ENCODE measurements around the gene EGFR. TPM values are rescaled to one million over a fixed set of nuclear protein-coding genes. Genes with fewer than 3 reads are reported as not detected.
A peak's percentile ranks its signal among the peaks of the same experiment; 100 is the strongest.

Gene EGFR
- total RNA-seq, 1 experiment from 2014 or later, result 50.0 TPM

DNA sequence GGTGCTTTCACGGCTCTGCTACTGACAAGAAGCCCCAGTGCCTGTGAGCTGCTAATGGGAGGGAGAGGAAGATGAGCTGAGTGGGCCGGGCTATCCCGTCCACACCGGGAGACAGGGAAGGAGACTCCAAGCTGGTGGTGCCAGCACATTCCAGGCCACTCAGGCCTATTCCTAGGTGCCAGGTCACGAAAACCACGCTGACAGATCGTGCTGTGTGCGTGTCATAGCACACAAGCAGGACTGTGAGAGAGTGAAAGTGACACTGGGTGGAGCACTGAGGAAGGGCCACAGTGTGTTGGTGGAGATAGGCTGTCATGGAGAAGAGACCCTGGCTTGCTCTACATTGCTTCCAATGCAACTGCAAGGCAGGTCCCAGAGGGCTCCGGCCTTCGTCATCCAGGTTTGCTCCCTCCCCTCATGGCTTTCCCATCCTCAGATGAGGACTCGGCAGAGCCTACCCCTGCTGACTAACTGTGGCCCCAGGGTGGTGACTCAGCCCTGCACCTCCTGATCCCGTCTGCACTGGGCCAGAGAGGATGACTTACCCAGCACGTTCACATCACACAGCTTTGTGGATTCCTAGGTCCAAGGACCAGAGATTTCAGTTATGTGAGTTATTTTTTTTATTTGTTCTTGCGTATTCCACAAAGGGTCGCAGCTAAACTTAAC is 167.3 kb downstream of the EGFR start:
- Histone ChIP-seq H3K9ac (ENCODE audit: low read length) (peak overlapping the region; percentile 45; the same call in 1 of the 2 replicates), H3K4me2 (ENCODE audit: low read length) (peak overlapping the region; percentile 56), H3K4me3 (ENCODE audit: low read length) (no peak overlapping the region), H3K79me2 (ENCODE audit: low read length) (no peaks in the 10 kb centered on the region), H3F3A (ENCODE audit: low read length, unreplicated experiment) (no peaks in the 10 kb centered on the region), H3K9me2 (replicated peaks; ENCODE audit: low read length) (no peaks in the 10 kb centered on the region), H3K27me3 (ENCODE audit: low read length) (no peaks in the 10 kb centered on the region), H4K20me1 (ENCODE audit: low read length) (no peaks in the 10 kb centered on the region), H3K9me3 (ENCODE audit: low read length) (no peaks in the 10 kb centered on the region), H3K27ac (ENCODE audit: low read length) (peak overlapping the region; percentile 89), H3K36me3 (ENCODE audit: low read depth, low read length) (peaks cover 49% of the 10 kb centered on the region), H3K4me1 (ENCODE audit: insufficient read depth, low read length) (peaks cover 27% of the 10 kb centered on the region), H2AFZ (ENCODE audit: low read length) (no peak overlapping the region)
- intact Hi-C loops (cut with micrococcal nuclease), result loop anchor here (1.0 to 5.0 kb wide), 2 partner anchors 54 to 71 kb away; no protein-coding TSS in a partner anchor
- BruUV-seq (replicated peaks), result no TSS peak
- DNase-seq (peak; percentile 97), ATAC-seq (peak; percentile 97)
- POLR2A ChIA-PET (ENCODE audit: unreplicated experiment), result no interaction called here
- CTCF ChIA-PET, result interaction anchor here (0.5 to 1.2 kb wide), 3 partner anchors 53 to 167 kb away, joined by 3 to 6 read pairs (median 5); no protein-coding TSS in a partner anchor
- TF ChIP-seq EZH2 (IDR thresholded peaks at IDR 0.05; ENCODE audit: low read length, unreplicated experiment), result no peak
- TF ChIP-seq EZH2phosphoT487 (IDR thresholded peaks at IDR 0.05; ENCODE audit: borderline replicate concordance, low read length), result no peak
- TF ChIP-seq, protein P1, sequence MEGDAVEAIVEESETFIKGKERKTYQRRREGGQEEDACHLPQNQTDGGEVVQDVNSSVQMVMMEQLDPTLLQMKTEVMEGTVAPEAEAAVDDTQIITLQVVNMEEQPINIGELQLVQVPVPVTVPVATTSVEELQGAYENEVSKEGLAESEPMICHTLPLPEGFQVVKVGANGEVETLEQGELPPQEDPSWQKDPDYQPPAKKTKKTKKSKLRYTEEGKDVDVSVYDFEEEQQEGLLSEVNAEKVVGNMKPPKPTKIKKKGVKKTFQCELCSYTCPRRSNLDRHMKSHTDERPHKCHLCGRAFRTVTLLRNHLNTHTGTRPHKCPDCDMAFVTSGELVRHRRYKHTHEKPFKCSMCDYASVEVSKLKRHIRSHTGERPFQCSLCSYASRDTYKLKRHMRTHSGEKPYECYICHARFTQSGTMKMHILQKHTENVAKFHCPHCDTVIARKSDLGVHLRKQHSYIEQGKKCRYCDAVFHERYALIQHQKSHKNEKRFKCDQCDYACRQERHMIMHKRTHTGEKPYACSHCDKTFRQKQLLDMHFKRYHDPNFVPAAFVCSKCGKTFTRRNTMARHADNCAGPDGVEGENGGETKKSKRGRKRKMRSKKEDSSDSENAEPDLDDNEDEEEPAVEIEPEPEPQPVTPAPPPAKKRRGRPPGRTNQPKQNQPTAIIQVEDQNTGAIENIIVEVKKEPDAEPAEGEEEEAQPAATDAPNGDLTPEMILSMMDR (conservative IDR thresholded peaks at IDR 0.05; ENCODE audit: low read depth, low read length), result no peak

DNA sequence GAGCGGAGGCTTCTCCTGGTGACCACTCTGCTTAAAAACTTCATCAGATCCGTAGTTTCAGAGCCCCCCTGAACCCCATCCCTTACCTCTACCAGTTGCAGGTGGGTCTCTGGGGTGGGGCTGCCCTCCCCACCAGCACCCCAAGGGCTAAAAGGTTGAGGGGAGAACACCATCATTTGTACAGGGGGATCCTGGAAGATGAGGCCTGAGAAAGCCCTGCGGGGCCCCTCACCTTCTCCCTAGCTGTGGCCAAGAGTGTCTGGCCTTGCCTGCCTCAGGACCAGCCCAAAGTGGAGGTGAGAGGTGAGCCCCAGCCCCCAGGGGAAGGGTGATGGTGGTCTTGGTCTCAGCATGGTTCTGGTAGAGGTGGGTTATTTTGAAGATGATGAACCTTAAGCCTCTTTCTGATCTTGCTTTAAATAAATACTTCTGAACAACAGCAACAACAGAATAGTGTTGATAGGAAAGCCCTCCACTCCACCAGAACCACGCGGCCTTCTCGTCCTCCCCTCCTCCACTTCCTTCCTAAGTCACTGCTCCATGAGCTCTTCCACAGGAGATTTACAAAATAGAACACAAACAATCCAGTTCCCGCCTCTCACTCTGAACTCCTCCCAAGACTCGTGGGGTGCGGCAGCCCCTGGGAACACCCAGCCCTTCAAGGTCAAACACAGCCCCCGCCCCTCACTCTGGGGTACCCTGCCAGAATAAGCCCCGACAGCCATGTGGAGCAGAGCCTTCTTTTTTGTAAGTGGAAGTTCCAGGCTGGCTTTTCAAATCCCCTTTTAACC is 169.1 kb downstream of the EGFR start:
- Histone ChIP-seq H3K27me3 (ENCODE audit: low read length) (no peaks in the 10 kb centered on the region), H3K36me3 (ENCODE audit: low read depth, low read length) (peaks cover 39% of the 10 kb centered on the region), H4K20me1 (ENCODE audit: low read length) (no peaks in the 10 kb centered on the region), H3K9me3 (ENCODE audit: low read length) (no peaks in the 10 kb centered on the region), H3F3A (ENCODE audit: low read length, unreplicated experiment) (no peaks in the 10 kb centered on the region), H3K79me2 (ENCODE audit: low read length) (no peaks in the 10 kb centered on the region), H3K4me3 (ENCODE audit: low read length) (no peak overlapping the region), H3K9ac (ENCODE audit: low read length) (no peak overlapping the region), H3K27ac (ENCODE audit: low read length) (no peak overlapping the region), H3K9me2 (replicated peaks; ENCODE audit: low read length) (no peaks in the 10 kb centered on the region), H3K4me2 (ENCODE audit: low read length) (no peak overlapping the region), H2AFZ (ENCODE audit: low read length) (no peak overlapping the region), H3K4me1 (ENCODE audit: insufficient read depth, low read length) (peaks cover 38% of the 10 kb centered on the region)
- ATAC-seq (no peak), DNase-seq (no peak)
- ChIA-PET CTCF (no interaction called here), POLR2A (ENCODE audit: unreplicated experiment) (no interaction called here)
- BruUV-seq (replicated peaks), result no TSS peak
- intact Hi-C loops (cut with micrococcal nuclease), result loop anchor here (5.0 kb wide), 1 partner anchor 69 kb away; no protein-coding TSS in a partner anchor
- no peak for TF ChIP-seq EZH2phosphoT487 (IDR thresholded peaks at IDR 0.05; ENCODE audit: borderline replicate concordance, low read length)
- TF ChIP-seq EZH2 (IDR thresholded peaks at IDR 0.05; ENCODE audit: low read length, unreplicated experiment), result no peak
- TF ChIP-seq, protein P1 (conservative IDR thresholded peaks at IDR 0.05; ENCODE audit: low read depth, low read length), result no peak
